Skin epidermis (tissue), 12 donors: ENCODE measurements around the gene FHL1.

Source experiments
- H3K27ac ChIP-seq, 21 experiments: fragments of 200-600 bp; sonication (generic) in 11 of 21; one replicate each; pipeline ENCODE4 v1.5.0; 2020; ENCODE audit warnings: mild to moderate bottlenecking in 3 of 21, inconsistent platforms in 2 of 21, moderate library complexity in 2 of 21
- H3K4me3 ChIP-seq, 7 experiments: fragments of 200-600 bp; sonication (generic) in 2 of 7; one replicate each; pipeline ENCODE4 v1.5.0; 2020; ENCODE audit warnings: inconsistent platforms in 2 of 7, mild to moderate bottlenecking in 2 of 7, moderate library complexity in 1 of 7

The FHL1 gene

GRCh38 chrX:136203951-136204350 lies 56.6 kb downstream of the FHL1 start:
- Histone ChIP-seq H3K4me3 (no peak overlapping the region), H3K27ac (peak overlapping the region in 4 of 21 experiments; percentile 12 to 60 (median 46))

GRCh38 chrX:136204571-136204970 lies 57.2 kb downstream of the FHL1 start:
- Histone ChIP-seq H3K4me3 (peak overlapping the region in 1 of 7 experiments; percentile 9), H3K27ac (peak overlapping the region in 4 of 21 experiments; percentile 12 to 60 (median 46))

GRCh38 chrX:136205882-136206380 lies 58.6 kb downstream of the FHL1 start:
- Histone ChIP-seq H3K4me3 (no peak overlapping the region), H3K27ac (peak overlapping the region in 2 of 21 experiments; percentile 60 to 71)

GRCh38 chrX:136206916-136207315 lies 59.6 kb downstream of the FHL1 start:
- Histone ChIP-seq H3K27ac (peak overlapping the region in 2 of 21 experiments; percentile 60 to 71), H3K4me3 (no peak overlapping the region)

- Histone ChIP-seq H3K4me3 (no peak overlapping the region), H3K27ac (no peak overlapping the region)
These were observed 60.2 kb downstream of the FHL1 start for GRCh38 chrX:136207546-136207945.

- Histone ChIP-seq H3K27ac (peak overlapping the region in 3 of 21 experiments; percentile 37 to 51 (median 44)), H3K4me3 (no peak overlapping the region)
These were observed 61.8 kb downstream of the FHL1 start for GRCh38 chrX:136209016-136209738.

- peak overlapping the region in 1 of 21 experiments; percentile 51 for H3K27ac ChIP-seq
- H3K4me3 ChIP-seq: no peak overlapping the region
These were observed 62.4 kb downstream of the FHL1 start for GRCh38 chrX:136209751-136210150.

GRCh38 chrX:136210243-136210642 lies 62.9 kb downstream of the FHL1 start:
- no peak overlapping the region for H3K27ac ChIP-seq

GRCh38 chrX:136210806-136211205 lies 63.5 kb downstream of the FHL1 start:
- Histone ChIP-seq H3K4me3 (no peak overlapping the region), H3K27ac (no peak overlapping the region)

More at GRCh38 chrX:136210243-136210642, 62.9 kb downstream of the FHL1 start:
- no peak overlapping the region for H3K4me3 ChIP-seq

- H3K27ac ChIP-seq: peak overlapping the region in 1 of 21 experiments; percentile 8
- H3K4me3 ChIP-seq: no peak overlapping the region
These were observed 64.6 kb downstream of the FHL1 start for GRCh38 chrX:136211766-136212556.

GRCh38 chrX:136212557-136213111 lies 65.3 kb downstream of the FHL1 start:
- Histone ChIP-seq H3K4me3 (no peak overlapping the region), H3K27ac (no peak overlapping the region)

- H3K27ac ChIP-seq: peak overlapping the region in 5 of 21 experiments; percentile 12 to 77 (median 38)
These were observed 67.2 kb downstream of the FHL1 start for GRCh38 chrX:136214551-136214950.

GRCh38 chrX:136215559-136215958 lies 68.2 kb downstream of the FHL1 start:
- no peak overlapping the region for H3K27ac ChIP-seq
- H3K4me3 ChIP-seq: no peak overlapping the region

More at GRCh38 chrX:136214551-136214950, 67.2 kb downstream of the FHL1 start:
- no peak overlapping the region for H3K4me3 ChIP-seq

GRCh38 chrX:136219893-136220292 lies 72.6 kb downstream of the FHL1 start:
- Histone ChIP-seq H3K27ac (no peak overlapping the region), H3K4me3 (no peak overlapping the region)

- Histone ChIP-seq H3K4me3 (no peak overlapping the region), H3K27ac (no peak overlapping the region)
These were observed 73.2 kb downstream of the FHL1 start for GRCh38 chrX:136220540-136220939.

GRCh38 chrX:136220951-136221350 lies 73.6 kb downstream of the FHL1 start:
- H3K4me3 ChIP-seq: no peak overlapping the region
- H3K27ac ChIP-seq: no peak overlapping the region

GRCh38 chrX:136221851-136222513 lies 74.6 kb downstream of the FHL1 start:
- Histone ChIP-seq H3K4me3 (no peak overlapping the region), H3K27ac (no peak overlapping the region)

GRCh38 chrX:136227074-136227473 lies 79.7 kb downstream of the FHL1 start:
- Histone ChIP-seq H3K27ac (no peak overlapping the region), H3K4me3 (no peak overlapping the region)

- Histone ChIP-seq H3K4me3 (no peak overlapping the region), H3K27ac (peak overlapping the region in 1 of 21 experiments; percentile 5)
These were observed 80.9 kb downstream of the FHL1 start for GRCh38 chrX:136227948-136228838.
